Measurements from ENCODE around the gene KIF13A.
"Not testable (repeated sequence)": the region's sequence is repeated elsewhere in the genome, so short reads cannot be mapped to it uniquely, and the experiment has no call there.

Gene KIF13A

GRCh38 chr6:17998442-17998841 is 11.0 kb upstream of the KIF13A start:
- DNase-seq (ENCODE audit: low spot score) = no peak

- DNase-seq (ENCODE audit: low spot score) = no peak
These were observed 10.6 kb upstream of the KIF13A start for GRCh38 chr6:17998003-17998402.

GRCh38 chr6:17995414-17995813 is 8.0 kb upstream of the KIF13A start:
- DNase-seq (ENCODE audit: low spot score) = no peak

- DNase-seq (ENCODE audit: low spot score) = no peak
These were observed 6.6 kb upstream of the KIF13A start for GRCh38 chr6:17994019-17994418.

- DNase-seq (ENCODE audit: low spot score) = no peak
These were observed 1.0 kb upstream of the KIF13A start for GRCh38 chr6:17988422-17988944.

- peak; percentile 78 for DNase-seq (ENCODE audit: low spot score)
These were observed 424 bp upstream of the KIF13A start for GRCh38 chr6:17987697-17988421.

- peak; percentile 60 for DNase-seq (ENCODE audit: low spot score)
These were observed 584 bp downstream of the KIF13A start for GRCh38 chr6:17986656-17987446.

GRCh38 chr6:17985934-17986655 is 1.3 kb downstream of the KIF13A start:
- DNase-seq (ENCODE audit: low spot score) = peak; percentile 19

- DNase-seq (ENCODE audit: low spot score) = peak; percentile 55
These were observed 2.4 kb downstream of the KIF13A start for GRCh38 chr6:17984812-17985670.

GRCh38 chr6:17984399-17984798 is 3.0 kb downstream of the KIF13A start:
- DNase-seq (ENCODE audit: low spot score) = no peak

- peak; percentile 17 for DNase-seq (ENCODE audit: low spot score)
These were observed 3.7 kb downstream of the KIF13A start for GRCh38 chr6:17983730-17984129.

GRCh38 chr6:17980329-17980728 is 7.1 kb downstream of the KIF13A start:
- no peak for DNase-seq (ENCODE audit: low spot score)

GRCh38 chr6:17979479-17979878 is 8.0 kb downstream of the KIF13A start:
- no peak for DNase-seq (ENCODE audit: low spot score)

GRCh38 chr6:17976258-17976657 is 11.2 kb downstream of the KIF13A start:
- not testable (repeated sequence) for DNase-seq (ENCODE audit: low spot score)

GRCh38 chr6:17974570-17975368 is 12.7 kb downstream of the KIF13A start:
- no peak for DNase-seq (ENCODE audit: low spot score)

- no peak for DNase-seq (ENCODE audit: low spot score)
These were observed 14.3 kb downstream of the KIF13A start for GRCh38 chr6:17972978-17973622.

GRCh38 chr6:17972074-17972952 is 15.1 kb downstream of the KIF13A start:
- no peak for DNase-seq (ENCODE audit: low spot score)

- no peak for DNase-seq (ENCODE audit: low spot score)
These were observed 16.0 kb downstream of the KIF13A start for GRCh38 chr6:17971128-17972073.

Measured in cerebellar cortex (tissue), 1 donor.